Motor neuron (in vitro differentiated cells): Measurements from ENCODE around the gene PHC2. TPM values are rescaled to one million over a fixed set of nuclear protein-coding genes. Genes with fewer than 3 reads are reported as not detected.

ENCODE experiments used
- ATAC-seq, 8 experiments: fragments of 200-7000 bp; cut with Tn5 transposase; replicated peaks in 6 of 8; 2 replicates each; pipeline ENCODE4 v1.8.0; 2021; ENCODE audit warnings: mild to moderate bottlenecking in 8 of 8, moderate library complexity in 8 of 8
- H3K27ac ChIP-seq, 2 donors: fragments of 250-450 bp; sonication (Bioruptor Pico); 2 replicates each; pipeline ENCODE4 v1.9.0; 2021; ENCODE audit warnings: antibody characterized with exemption in 2 of 2, mild to moderate bottlenecking in 2 of 2, moderate library complexity in 1 of 2
- H3K4me1 ChIP-seq, 2 donors: fragments of 250-450 bp; sonication (Bioruptor Pico); replicated peaks in 1 of 2; 2 replicates each; pipeline ENCODE4 v1.6.1; 2021; ENCODE audit warnings: antibody characterized with exemption in 2 of 2, mild to moderate bottlenecking in 2 of 2, moderate library complexity in 1 of 2
- H3K4me3 ChIP-seq, 5 donors: fragments of 250-450 bp; sonication (Bioruptor Pico); 2 replicates each; pipeline ENCODE4 v1.9.0; 2021; ENCODE audit warnings: antibody characterized with exemption in 5 of 5, mild to moderate bottlenecking in 5 of 5, moderate library complexity in 4 of 5
- WGBS, 10 experiments: fragments of 450-650 bp; shearing (Covaris generic); methylation state at CpG; one replicate each; pipeline ENCODE4 v1.0.0; 2022; 5-methylcytosine and 5-hydroxymethylcytosine counted together
- in situ Hi-C, 9 experiments: fragments of 400-800 bp; cut with MboI; loops; one replicate each; pipeline ENCODE4 v1.15.0; 2021; ENCODE audit warnings: low sequenced_read_pairs in 9 of 9, low pct_unique_long_range_greater_than_20kb in 2 of 9; ENCODE audit not compliant: unreplicated experiment in 9 of 9
- total RNA-seq, 8 experiments: library from RNA; unstranded; fragments of 300-600 nt; gene quantifications; 2 replicates each; pipeline versions ENCODE4 v1.2.3 to v1.2.4, GENCODE V29; 2022

Gene PHC2
- total RNA-seq, 8 experiments from 2014 or later = 42.0 to 256 (median 89.5) TPM

DNA sequence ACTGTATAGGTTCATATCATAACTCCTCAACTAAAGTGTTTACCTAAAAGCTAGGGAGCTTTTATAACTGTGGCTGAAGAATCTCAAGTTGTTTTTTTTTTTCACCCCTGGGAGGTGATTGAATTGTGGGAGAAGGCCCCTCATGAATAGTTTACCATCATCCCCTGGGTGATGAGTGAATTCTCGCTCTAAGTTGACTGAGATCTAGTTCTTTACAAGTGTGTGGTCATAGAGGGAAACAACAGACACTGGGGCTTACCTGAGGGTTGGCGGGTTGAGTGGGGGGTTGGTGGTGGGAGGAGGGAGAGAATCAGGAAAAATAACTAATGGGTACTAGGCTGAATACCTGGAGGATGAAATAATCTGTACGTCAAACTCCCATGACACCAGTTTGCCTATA is 33.7 kb upstream of the PHC2 start:
- ATAC-seq = no peak
- H3K4me3 ChIP-seq = no peak overlapping the region
- WGBS, 10 experiments = 71 to 100% (median 95%) methylated on average over 1 to 3 of the region's 3 CpGs; no CpG with 5 or more reads in 2 of the 10 experiments
- no peaks in the 10 kb centered on the region for H3K4me1 ChIP-seq
- in situ Hi-C loops = loop anchor here in 5 of 9 experiments (25.0 kb wide), 4 partner anchors 177 to 1052 kb away; partner anchors contain the start of gene AZIN2 (in 1 of the 5)
- no peak overlapping the region for H3K27ac ChIP-seq

DNA sequence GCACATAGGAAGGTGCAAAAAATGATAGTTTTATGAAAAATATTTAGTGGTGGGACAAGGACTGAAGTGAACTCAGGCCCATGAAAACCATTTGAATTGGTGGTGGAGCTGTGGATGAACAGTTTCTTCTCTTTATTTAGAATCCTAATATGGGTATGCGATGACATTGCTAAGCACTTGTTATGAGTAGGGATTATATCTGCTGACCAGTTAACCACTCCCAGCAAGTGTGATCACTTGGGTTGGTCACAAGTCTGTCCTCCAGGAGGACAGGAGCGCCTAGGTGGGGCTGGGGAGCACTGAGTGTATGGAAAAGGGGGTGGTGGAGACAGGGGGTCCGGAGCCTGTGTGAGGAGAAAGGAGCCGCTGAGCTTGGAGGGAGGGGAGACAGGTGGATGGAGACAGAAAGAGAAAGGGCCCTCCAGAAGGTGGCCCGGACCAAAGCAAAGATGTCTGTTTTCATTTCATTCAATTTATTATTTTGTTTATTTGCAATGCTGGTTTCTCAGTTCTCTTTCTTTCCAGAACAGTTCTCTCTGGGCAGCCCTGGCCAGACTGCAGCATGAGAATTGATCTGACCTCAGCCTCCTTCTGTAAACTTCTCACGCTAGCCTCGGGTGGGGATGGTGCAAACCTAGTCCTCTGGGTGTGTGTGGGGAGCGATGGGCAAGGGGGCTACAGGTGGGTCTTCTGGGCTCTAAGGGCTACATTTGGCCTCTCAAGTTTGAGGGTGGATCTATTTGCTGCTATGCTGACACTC is 31.7 kb upstream of the PHC2 start:
- peak in 2 of 8 experiments; percentile 42 to 70 for ATAC-seq
- no peak overlapping the region for H3K4me3 ChIP-seq
- 60 to 100% (median 87%) methylated on average over 1 to 4 of the region's 8 CpGs; no CpG with 5 or more reads in 2 of the 10 experiments for WGBS, 10 experiments
- H3K27ac ChIP-seq = no peak overlapping the region
- no peaks in the 10 kb centered on the region for H3K4me1 ChIP-seq
- in situ Hi-C loops = loop anchor here in 5 of 9 experiments (25.0 kb wide), 4 partner anchors 175 to 1050 kb away; partner anchors contain the start of gene AZIN2 (in 1 of the 5)

DNA sequence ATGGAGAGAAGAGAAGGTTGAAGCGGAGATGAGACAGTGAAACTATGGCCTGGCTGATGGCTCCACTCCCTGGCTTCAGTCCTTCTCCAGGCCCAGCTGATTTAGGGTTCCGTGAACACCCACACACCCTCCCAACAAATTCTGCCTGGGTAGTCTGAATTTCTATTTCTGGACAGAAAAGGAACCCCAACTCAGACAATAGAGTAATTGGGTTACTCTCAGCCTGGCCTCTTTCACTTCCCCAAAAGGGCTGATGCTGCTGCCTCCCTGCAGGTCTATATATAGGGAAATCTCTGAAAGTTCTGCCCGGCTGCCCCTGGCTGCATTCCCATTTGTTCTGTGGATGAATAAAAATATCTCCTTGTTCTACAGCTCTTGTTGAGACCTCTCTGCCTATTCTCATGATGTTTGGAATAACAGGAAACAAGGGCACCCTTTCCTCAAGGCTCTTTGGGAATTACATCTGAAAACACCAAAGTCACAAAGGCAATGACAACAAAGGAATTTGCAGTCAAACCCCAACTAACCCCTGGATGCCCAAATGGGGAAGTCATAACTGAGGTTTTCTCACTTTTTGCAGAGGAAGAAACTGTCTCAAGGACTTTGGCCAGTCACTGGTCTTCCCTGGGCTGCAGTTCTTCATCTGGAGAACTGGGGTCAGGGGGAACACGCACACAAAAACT is 30.2 kb upstream of the PHC2 start:
- in situ Hi-C loops = loop anchor here in 5 of 9 experiments (25.0 kb wide), 4 partner anchors 174 to 1049 kb away; partner anchors contain the start of gene AZIN2 (in 1 of the 5)
- ATAC-seq = no peak
- no peaks in the 10 kb centered on the region for H3K4me1 ChIP-seq
- no peak overlapping the region for H3K27ac ChIP-seq
- WGBS, 10 experiments = 67 to 100% (median 90%) methylated on average over 1 to 3 of the region's 4 CpGs; no CpG with 5 or more reads in 1 of the 10 experiments
- no peak overlapping the region for H3K4me3 ChIP-seq

DNA sequence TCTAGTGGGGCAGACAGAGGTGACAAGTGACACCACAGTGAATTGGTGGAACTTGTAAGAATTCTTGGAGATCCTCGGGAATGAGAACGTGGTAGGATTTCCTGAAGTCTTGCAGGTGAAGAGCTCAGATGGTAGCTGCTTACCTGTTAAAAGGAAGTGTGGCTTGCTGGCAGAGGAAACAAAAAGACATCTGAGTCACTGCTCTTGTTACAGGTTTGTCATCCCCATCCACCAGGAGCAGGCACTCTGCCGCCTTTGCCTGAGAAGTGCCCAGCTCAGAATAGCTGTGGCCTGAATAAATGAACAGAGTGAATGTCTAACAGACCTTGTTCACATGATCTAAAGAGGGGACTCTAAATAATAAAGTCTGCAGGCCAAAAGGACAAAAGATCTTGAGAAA is 29.2 kb upstream of the PHC2 start:
- no peak for ATAC-seq
- no peaks in the 10 kb centered on the region for H3K4me1 ChIP-seq
- in situ Hi-C loops = loop anchor here in 5 of 9 experiments (25.0 kb wide), 4 partner anchors 173 to 1048 kb away; partner anchors contain the start of gene AZIN2 (in 1 of the 5)
- WGBS, 10 experiments = 15 to 100% (median 89%) methylated on average over 1 to 3 of the region's 3 CpGs; no CpG with 5 or more reads in 1 of the 10 experiments
- H3K4me3 ChIP-seq = no peak overlapping the region
- H3K27ac ChIP-seq = no peak overlapping the region

DNA sequence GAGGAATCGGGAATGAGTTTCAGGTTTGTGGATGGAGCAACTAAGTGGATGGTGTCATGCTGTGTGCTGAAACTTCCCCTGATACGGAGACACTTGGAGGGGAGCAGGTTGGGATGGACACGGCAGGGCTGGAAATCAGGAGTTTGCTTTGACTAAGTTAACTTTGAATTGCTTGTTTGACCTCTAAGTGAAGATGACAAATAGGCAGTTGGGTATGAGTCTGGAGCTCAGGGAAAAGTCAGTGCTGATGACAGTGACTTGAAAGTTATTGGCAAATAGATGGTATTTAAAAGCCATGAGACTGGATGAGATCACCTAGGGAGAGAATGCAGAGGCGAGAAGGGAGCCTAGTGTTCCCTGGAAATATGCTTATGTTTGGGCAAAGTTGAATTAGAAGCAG is 28.8 kb upstream of the PHC2 start:
- in situ Hi-C loops = loop anchor here in 5 of 9 experiments (25.0 kb wide), 4 partner anchors 172 to 1047 kb away; partner anchors contain the start of gene AZIN2 (in 1 of the 5)
- WGBS, 10 experiments = 14 to 94% (median 84%) methylated on average over 2 to 4 of the region's 4 CpGs; no CpG with 5 or more reads in 2 of the 10 experiments
- H3K27ac ChIP-seq = no peak overlapping the region

DNA sequence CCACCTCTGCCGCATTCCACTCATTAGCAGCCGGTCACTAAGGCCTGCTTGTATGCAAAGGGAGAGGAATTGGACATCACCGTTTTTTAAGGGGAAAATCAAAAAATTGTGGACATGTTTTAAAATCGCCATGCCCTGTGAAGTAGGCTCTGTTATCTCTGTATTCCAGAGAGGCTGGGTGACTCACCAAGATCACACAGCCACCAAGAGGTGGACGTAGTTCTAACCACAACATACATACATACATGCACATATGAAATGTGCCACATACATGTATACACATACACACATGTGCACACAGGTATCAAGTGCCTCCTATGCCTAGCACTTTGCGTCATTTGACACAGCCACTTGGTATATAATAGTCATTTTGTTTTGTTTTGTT is 25.6 kb upstream of the PHC2 start:
- 0 to 100% (median 92%) methylated on average over 1 to 6 of the region's 6 CpGs; no CpG with 5 or more reads in 2 of the 10 experiments for WGBS, 10 experiments
- in situ Hi-C loops = loop anchor here in 5 of 9 experiments (25.0 kb wide), 4 partner anchors 169 to 1044 kb away; partner anchors contain the start of gene AZIN2 (in 1 of the 5)
- H3K4me1 ChIP-seq = peaks cover 0 to 4% of the 10 kb centered on the region in 2 donors
- no peak overlapping the region for H3K4me3 ChIP-seq
- no peak overlapping the region for H3K27ac ChIP-seq
- no peak for ATAC-seq

More for the DNA sequence above, 28.8 kb upstream of the PHC2 start:
- ATAC-seq = no peak
- Histone ChIP-seq H3K4me1 (no peaks in the 10 kb centered on the region), H3K4me3 (no peak overlapping the region)

DNA sequence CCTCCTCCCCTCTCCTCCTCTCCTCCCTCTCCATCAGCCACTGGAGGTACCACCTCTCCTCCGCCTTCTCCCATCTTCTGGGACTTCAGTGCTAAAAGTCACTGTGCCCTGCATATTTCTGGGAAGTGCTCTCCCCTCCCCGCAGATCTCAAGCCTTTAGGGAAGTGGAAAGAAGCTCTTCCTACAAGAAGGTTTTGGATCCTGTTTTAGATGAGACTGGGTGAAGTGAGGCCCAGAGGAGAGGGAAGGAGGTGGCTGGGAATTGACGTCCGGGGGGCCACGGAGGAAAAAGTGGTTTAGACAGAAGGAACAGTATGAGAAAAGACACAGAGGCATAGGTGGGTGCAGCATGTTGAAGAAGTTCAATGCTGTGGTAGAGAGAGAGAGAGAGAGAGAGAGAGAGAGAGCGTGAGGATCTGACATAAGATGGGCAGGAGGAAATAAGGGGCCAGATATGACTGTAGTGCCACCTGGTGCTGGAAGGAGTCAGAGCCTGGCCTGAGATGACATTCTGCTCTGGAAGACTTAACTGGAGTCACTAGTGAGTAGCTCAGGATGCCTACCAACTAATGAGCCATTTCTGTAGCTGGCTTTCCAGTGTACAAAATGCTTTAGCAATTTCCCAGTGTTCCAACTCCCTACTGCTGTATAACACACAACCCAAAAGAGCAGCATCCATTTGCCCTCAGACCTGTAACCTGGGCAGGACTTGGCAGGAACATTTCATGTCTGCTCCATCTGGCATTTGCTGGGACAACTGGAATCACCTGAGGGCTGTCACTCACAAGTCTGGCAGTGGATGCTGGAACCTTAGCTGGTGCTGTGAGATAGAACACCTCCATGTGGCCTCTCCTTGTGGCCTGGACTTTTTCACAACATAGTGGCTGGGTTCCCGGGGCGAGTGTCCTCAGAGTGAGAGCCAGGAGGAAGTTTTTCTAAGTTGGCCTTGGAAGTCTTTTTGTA is 24.9 kb upstream of the PHC2 start:
- no peak overlapping the region for H3K27ac ChIP-seq
- H3K4me1 ChIP-seq = peaks cover 0 to 4% of the 10 kb centered on the region in 2 donors
- in situ Hi-C loops = loop anchor here in 5 of 9 experiments (25.0 kb wide), 4 partner anchors 169 to 1044 kb away; partner anchors contain the start of gene AZIN2 (in 1 of the 5)
- WGBS, 10 experiments = 11 to 60% (median 57%) methylated on average over 1 to 8 of the region's 8 CpGs; no CpG with 5 or more reads in 1 of the 10 experiments
- ATAC-seq = peak; percentile 85 to 97 (median 95)
- no peak overlapping the region for H3K4me3 ChIP-seq

DNA sequence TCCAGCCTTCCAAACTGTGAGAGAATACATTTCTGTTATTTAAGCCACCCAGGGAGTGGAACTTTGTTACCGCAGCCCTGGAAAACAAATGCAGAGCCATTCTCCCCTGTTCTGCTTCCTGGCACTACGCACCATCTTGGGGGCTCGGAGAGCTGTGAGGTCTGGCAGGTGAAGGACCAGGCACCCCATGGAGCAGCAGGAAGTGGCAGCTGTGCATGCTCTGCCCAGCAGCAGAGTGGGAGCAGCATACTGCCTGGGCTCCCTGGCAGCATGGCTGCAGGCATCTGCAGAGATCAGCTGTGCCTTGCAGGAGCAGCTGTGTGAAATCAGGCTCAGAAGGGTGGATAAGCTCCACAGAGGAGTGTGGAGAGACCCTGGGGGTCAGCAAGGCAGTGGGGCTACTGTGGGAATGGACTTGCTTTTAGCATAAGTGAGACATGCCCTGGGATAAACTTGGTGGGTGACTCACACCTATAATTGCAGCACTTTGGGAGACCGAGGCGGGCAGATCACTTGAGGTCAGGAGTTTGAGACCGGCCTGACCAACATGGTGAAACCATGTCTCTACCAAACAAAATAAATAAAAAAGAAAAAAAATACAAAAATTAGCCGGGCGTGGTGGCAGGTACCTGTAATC is 23.9 kb upstream of the PHC2 start:
- no peak for ATAC-seq
- Histone ChIP-seq H3K27ac (no peak overlapping the region), H3K4me1 (peaks cover 0 to 4% of the 10 kb centered on the region in 2 donors), H3K4me3 (no peak overlapping the region)
- 70 to 100% (median 96%) methylated on average over 2 to 8 of the region's 8 CpGs; no CpG with 5 or more reads in 1 of the 10 experiments for WGBS, 10 experiments
- in situ Hi-C loops = loop anchor here in 5 of 9 experiments (25.0 kb wide), 4 partner anchors 167 to 1042 kb away; partner anchors contain the start of gene AZIN2 (in 1 of the 5)

- Histone ChIP-seq H3K4me3 (no peak overlapping the region), H3K4me1 (peaks cover 25 to 29% of the 10 kb centered on the region in 2 donors), H3K27ac (no peak overlapping the region)
- ATAC-seq = peak in 1 of 8 experiments; percentile 16
- in situ Hi-C loops = no loop called here
- WGBS, 10 experiments = 77 to 100% (median 94%) methylated on average over 1 to 3 of the region's 3 CpGs; no CpG with 5 or more reads in 5 of the 10 experiments
Measured at GRCh38 chr1:33446590-33446989, 15.7 kb upstream of the PHC2 start.

- in situ Hi-C loops = no loop called here
- 0 to 96% (median 86%) methylated on average over 1 to 6 of the region's 6 CpGs; no CpG with 5 or more reads in 1 of the 10 experiments for WGBS, 10 experiments
- H3K27ac ChIP-seq = no peak overlapping the region
- peaks cover 25 to 29% of the 10 kb centered on the region in 2 donors for H3K4me1 ChIP-seq
- no peak overlapping the region for H3K4me3 ChIP-seq
- no peak for ATAC-seq
Measured at GRCh38 chr1:33445108-33445507, 14.2 kb upstream of the PHC2 start.

DNA sequence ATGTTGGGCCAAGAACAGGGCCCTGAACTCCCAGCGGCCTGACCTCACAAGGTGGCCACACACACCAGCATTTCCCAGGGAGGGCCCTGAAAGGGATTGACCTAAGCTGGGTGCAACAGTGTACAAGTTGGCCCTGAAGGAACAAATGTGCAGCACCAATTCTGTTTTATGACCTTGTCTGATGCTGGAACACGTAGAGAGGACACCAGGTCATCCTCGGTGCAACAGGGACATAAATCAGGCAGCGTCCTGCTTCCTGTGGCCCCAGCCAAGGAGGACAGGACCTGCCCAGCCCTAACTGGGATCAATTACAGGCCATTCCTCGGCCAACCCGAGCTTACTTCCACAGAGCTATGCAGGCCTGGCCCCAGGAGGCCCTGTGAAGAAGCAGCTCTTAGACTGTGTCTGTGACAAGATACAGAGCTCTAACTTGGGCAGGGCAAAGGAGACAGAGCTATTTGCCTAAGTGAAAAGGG is 12.8 kb upstream of the PHC2 start:
- peak overlapping the region; percentile 63 to 80 for H3K27ac ChIP-seq
- H3K4me1 ChIP-seq = peaks cover 37 to 39% of the 10 kb centered on the region in 2 donors
- in situ Hi-C loops = no loop called here
- 6 to 60% (median 10%) methylated on average over 1 to 5 of the region's 6 CpGs; no CpG with 5 or more reads in 3 of the 10 experiments for WGBS, 10 experiments
- peak; percentile 46 to 95 (median 88) for ATAC-seq
- H3K4me3 ChIP-seq = no peak overlapping the region
